HepG2 (cell line): ENCODE data around the gene RFX6. TPM values are rescaled to one million over a fixed set of nuclear protein-coding genes. Genes with fewer than 3 reads are reported as not detected.
A peak's percentile ranks its signal among the peaks of the same experiment; 100 is the strongest.

ENCODE experiments used
- ATAC-seq: fragments of 200-7000 bp; cut with Tn5 transposase; 3 replicates; pipeline ENCODE4 v1.9.1; 2020; ENCODE audit warnings: mild to moderate bottlenecking, moderate library complexity
- BruUV-seq: library from RNA; stranded (reverse); fragments of 400-500 nt; replicated peaks from 2 replicates; lab custom pipeline; 2021; lab: Mats Ljungman, UMichigan
- CTCF ChIA-PET: fragments of 300-600 bp; formaldehyde crosslinking; extraction: SDS; loops from one replicate; lab custom pipeline; 2021; ENCODE audit warnings: low total read pairs, inconsistent platforms, low intra/inter-chr PET ratio; lab: Yijun Ruan, JAX
- POLR2A ChIA-PET: fragments of 350-600 bp; sonication (Branson Sonifier 250); formaldehyde crosslinking; loops from one replicate; lab custom pipeline; 2020; ENCODE audit warnings: antibody characterized with exemption, inconsistent platforms; lab: Yijun Ruan, JAX
- DNase-seq: peaks from one replicate; pipeline ENCODE4 v3.0.0-alpha.2; 2015; ENCODE audit warnings: low spot score
- FAIRE-seq: peaks from 3 replicates; lab custom pipeline; 2011; peaks lifted over from hg19 to GRCh38; lab: Jason Lieb, UNC
- H2AFZ ChIP-seq: one replicate; pipeline ENCODE4 v1.6.1; 2011; ENCODE audit warnings: low read length, inconsistent platforms
- H3K27ac ChIP-seq: fragments of 300-600 bp; 3 replicates; pipeline ENCODE4 v1.8.0; 2011; ENCODE audit warnings: mixed run types, mild to moderate bottlenecking, mixed read lengths, low read length, inconsistent platforms; ENCODE audit not compliant: insufficient read depth; ENCODE audit errors: extremely low read length
- H3K27me3 ChIP-seq, 2 experiments: fragments of 200-600 bp in 1 of 2; 2 replicates in 1 of 2; 3 replicates in 1 of 2; pipeline versions ENCODE4 v1.6.0 to v1.8.0; 2011; ENCODE audit warnings: low read length in 2 of 2, mild to moderate bottlenecking in 2 of 2, moderate library complexity in 2 of 2, inconsistent platforms in 1 of 2; ENCODE audit not compliant: insufficient read depth in 2 of 2, control insufficient read depth in 1 of 2
- H3K36me3 ChIP-seq, 2 experiments: fragments of 200-600 bp in 1 of 2; replicated peaks in 1 of 2; 2 replicates in 1 of 2; 3 replicates in 1 of 2; pipeline versions ENCODE4 v1.5.1 to v1.8.0; 2011; ENCODE audit warnings: low read length in 2 of 2, inconsistent platforms in 1 of 2; ENCODE audit not compliant: insufficient read depth in 2 of 2, control insufficient read depth in 1 of 2
- H3K4me1 ChIP-seq: 2 replicates; pipeline ENCODE4 v1.5.1; 2012; ENCODE audit warnings: low read length, inconsistent platforms; ENCODE audit not compliant: insufficient read depth
- H3K4me2 ChIP-seq: 2 replicates; pipeline ENCODE4 v1.6.0; 2011; ENCODE audit warnings: low read depth, low read length, inconsistent platforms
- H3K4me3 ChIP-seq, 3 experiments: fragments of 200-600 bp in 1 of 3; sonication (generic), shearing (Covaris generic) in 1 of 3; replicated peaks in 1 of 3; 2 replicates each; pipeline ENCODE4 v1.5.1; 2011 to 2016; ENCODE audit warnings: low read length in 3 of 3, inconsistent platforms in 2 of 3, low read depth in 2 of 3, mild to moderate bottlenecking in 2 of 3, control low read depth in 1 of 3, mixed read lengths in 1 of 3; ENCODE audit not compliant: insufficient read depth in 1 of 3
- H3K79me2 ChIP-seq: one replicate; pipeline ENCODE4 v1.6.1; 2011; ENCODE audit warnings: low read length, inconsistent platforms; ENCODE audit not compliant: insufficient read depth
- H3K9ac ChIP-seq: 2 replicates; pipeline ENCODE4 v1.6.0; 2011; ENCODE audit warnings: mild to moderate bottlenecking, low read depth, low read length, inconsistent platforms; ENCODE audit not compliant: insufficient read depth
- H3K9me3 ChIP-seq: 2 replicates; pipeline ENCODE4 v1.5.1; 2012; ENCODE audit warnings: mild to moderate bottlenecking, low read length
- H4K20me1 ChIP-seq: 2 replicates; pipeline ENCODE4 v1.6.0; 2011; ENCODE audit warnings: inconsistent platforms, mild to moderate bottlenecking, low read length, moderate library complexity; ENCODE audit not compliant: insufficient read depth
- GATAD1 ChIP-seq: IDR thresholded peaks from 2 replicates; pipeline ENCODE4 v1.6.1; 2016; ENCODE audit warnings: missing genetic modification reagents, missing compliant biosample characterization
- GZF1 ChIP-seq: sonication (generic); formaldehyde crosslinking; IDR thresholded peaks from 2 replicates; pipeline ENCODE4 v1.5.1; 2020; ENCODE audit warnings: mild to moderate bottlenecking, missing genetic modification reagents
- HOXA9 ChIP-seq: sonication (generic); formaldehyde crosslinking; IDR thresholded peaks from 2 replicates; pipeline ENCODE4 v1.8.1; 2022; ENCODE audit warnings: missing genetic modification reagents, mild to moderate bottlenecking, moderate library complexity, borderline replicate concordance
- MAFF ChIP-seq: IDR thresholded peaks from 2 replicates; pipeline ENCODE4 v1.6.1; 2011; ENCODE audit warnings: low read depth, low read length, improper control_type of control experiment
- MAFK ChIP-seq, 2 experiments: IDR thresholded peaks in 1 of 2; conservative IDR thresholded peaks in 1 of 2; 2 replicates each; pipeline ENCODE4 v1.6.1; 2011; ENCODE audit warnings: improper control_type of control experiment in 2 of 2, low read length in 2 of 2
- MNT ChIP-seq: fragments of 450-650 bp; IDR thresholded peaks from 2 replicates; pipeline ENCODE4 v1.6.1; 2016
- NFE2 ChIP-seq: sonication (generic); formaldehyde crosslinking; IDR thresholded peaks from 2 replicates; pipeline ENCODE4 v1.4.0; 2020; ENCODE audit warnings: missing genetic modification reagents
- NFE2L2 ChIP-seq: fragments of 150-350 bp; IDR thresholded peaks from 2 replicates; pipeline ENCODE4 v1.6.1; 2014; ENCODE audit warnings: low read length
- RFX5 ChIP-seq: IDR thresholded peaks from 2 replicates; pipeline ENCODE4 v1.6.1; 2011; ENCODE audit warnings: low read depth, low read length, improper control_type of control experiment
- ZMAT3 ChIP-seq: sonication (generic); formaldehyde crosslinking; conservative IDR thresholded peaks from 2 replicates; pipeline ENCODE4 v1.7.0; 2021; ENCODE audit warnings: missing genetic modification reagents
- ZNF350 ChIP-seq: sonication (generic); formaldehyde crosslinking; IDR thresholded peaks from 2 replicates; pipeline ENCODE4 v1.4.0; 2020; ENCODE audit warnings: mild to moderate bottlenecking, low read depth, missing genetic modification reagents, borderline replicate concordance
- ZNF652 ChIP-seq: IDR thresholded peaks from 2 replicates; pipeline ENCODE4 v1.6.1; 2016; ENCODE audit warnings: low read depth, borderline replicate concordance
- ZNF878 ChIP-seq: sonication (generic); formaldehyde crosslinking; IDR thresholded peaks from 2 replicates; pipeline ENCODE4 v1.8.1; 2023; ENCODE audit warnings: mild to moderate bottlenecking, missing genetic modification reagents, moderate library complexity
- WGBS: methylation state at CpG from one replicate; pipeline ENCODE4 v1.1.6; 2017; ENCODE audit warnings: low lambda C conversion rate; 5-methylcytosine and 5-hydroxymethylcytosine counted together
- in situ Hi-C: cut with HindIII; loops from 2 replicates; pipeline ENCODE4 v1.10.0; 2017; ENCODE audit warnings: low pct_unique_long_range_greater_than_20kb; ENCODE audit not compliant: extremely low pct_ligation_motif_present
- intact Hi-C: fragments of 100-400 bp; cut with micrococcal nuclease; formaldehyde crosslinking; loops from one replicate; pipeline ENCODE4 v1.10.0; 2022; ENCODE audit not compliant: unreplicated experiment
- polyA plus RNA-seq, 8 experiments: library from polyadenylated mRNA; depleted of rRNA in 3 of 8; stranded (reverse) in 7 of 8; unstranded in 1 of 8; fragments of >200 nt; fragmentation: Illumina TruSeq in 4 of 8; extraction: Trizol in 4 of 8; gene quantifications; 2 replicates each; pipeline versions ENCODE4 v1.2.1 to v1.2.3, GENCODE V29; 2011 to 2016; ENCODE audit warnings: low read depth in 4 of 8, missing spikeins in 1 of 8, mixed read lengths in 1 of 8; ENCODE audit not compliant: insufficient read depth in 1 of 8
- total RNA-seq, 5 experiments: library from RNA; depleted of rRNA; stranded (reverse); fragments of >200 nt; fragmentation: Illumina TruSeq; extraction: Trizol; gene quantifications; 2 replicates each; pipeline ENCODE4 v1.2.3, GENCODE V29; 2016; ENCODE audit warnings: low read depth in 1 of 5
- TF ChIP-seq, protein P1 (sequence below): sonication (generic); formaldehyde crosslinking; IDR thresholded peaks from 2 replicates; pipeline ENCODE4 v1.9.0; 2021; ENCODE audit warnings: missing genetic modification reagents, mild to moderate bottlenecking, borderline replicate concordance
- TF ChIP-seq, protein P2 (sequence below): sonication (generic); formaldehyde crosslinking; conservative IDR thresholded peaks from 2 replicates; pipeline ENCODE4 v1.8.1; 2023; ENCODE audit warnings: missing genetic modification reagents

Gene RFX6
- total and polyA plus RNA-seq, 2 of the 13 experiments (the other 11 are each of a cell fraction or from before 2014, with no cell fraction given) = 0.04 TPM; not detected in 1

- TF ChIP-seq MNT (no peak), NFE2 (CRISPR knock-in tag) (peak; percentile 64; the same call in 1 of the 2 replicates), MAFK (conservative IDR thresholded peaks at IDR 0.05 in 1 of 2, IDR thresholded peaks at IDR 0.05 in 1 of 2; ENCODE audit: low read length in 2 of 2) (peak; percentile 83 to 93), NFE2L2 (peak; percentile 97), MAFF (peak; percentile 85; the same call in 1 of the 2 replicates)
- TF ChIP-seq, all 625 proteins: peak for 4
- ATAC-seq = no peak
- intact Hi-C loops = no loop called here
- no peak for DNase-seq
- POLR2A ChIA-PET = no interaction called here
- H3K9me3 ChIP-seq = no peaks in the 10 kb centered on the region
- H3K36me3 ChIP-seq = no peaks in the 10 kb centered on the region
- no peak overlapping the region for H3K4me3 ChIP-seq
- no peak overlapping the region for H3K27ac ChIP-seq
- H3K27me3 ChIP-seq = no peaks in the 10 kb centered on the region
- WGBS = 67% methylated on average over 3 of the region's 3 CpGs
- H3K79me2 ChIP-seq = no peaks in the 10 kb centered on the region
- in situ Hi-C loops = no loop called here
- H3K4me1 ChIP-seq = no peaks in the 10 kb centered on the region
- CTCF ChIA-PET = no interaction called here
- no peaks in the 10 kb centered on the region for H4K20me1 ChIP-seq
- H3K9ac ChIP-seq = no peak overlapping the region
- no peak overlapping the region for H3K4me2 ChIP-seq
- BruUV-seq = no TSS peak
- FAIRE-seq = no peak
- no peak overlapping the region for H2AFZ ChIP-seq
Measured at GRCh38 chr6:116866281-116866871, 10.7 kb upstream of the RFX6 start.

- H2AFZ ChIP-seq = no peak overlapping the region
- FAIRE-seq (no peak), ATAC-seq (no peak), DNase-seq (no peak)
- intact Hi-C loops = no loop called here
- H4K20me1 ChIP-seq = no peaks in the 10 kb centered on the region
- H3K27ac ChIP-seq = no peak overlapping the region
- H3K36me3 ChIP-seq = no peaks in the 10 kb centered on the region
- peaks cover 15 to 28% of the 10 kb centered on the region in 2 experiments for H3K27me3 ChIP-seq
- WGBS = 44% methylated on average over 4 of the region's 4 CpGs
- peaks cover 13% of the 10 kb centered on the region for H3K4me1 ChIP-seq
- H3K4me2 ChIP-seq = no peak overlapping the region
- BruUV-seq = no TSS peak
- H3K79me2 ChIP-seq = no peaks in the 10 kb centered on the region
- H3K9ac ChIP-seq = no peak overlapping the region
- H3K4me3 ChIP-seq = no peak overlapping the region
- CTCF ChIA-PET = no interaction called here
- POLR2A ChIA-PET = no interaction called here
- H3K9me3 ChIP-seq = no peaks in the 10 kb centered on the region
- in situ Hi-C loops = loop anchor here (10.0 kb wide), 1 partner anchor 322 kb away; no protein-coding TSS in a partner anchor
- TF ChIP-seq GATAD1 (CRISPR knock-in tag) (no peak), GZF1 (CRISPR knock-in tag) (no peak), ZMAT3 (CRISPR knock-in tag) (no peak), ZNF878 (CRISPR knock-in tag) (no peak), HOXA9 (CRISPR knock-in tag) (no peak), ZNF652 (CRISPR knock-in tag) (no peak), ZNF350 (CRISPR knock-in tag) (no peak), RFX5 (no peak)
- TF ChIP-seq, protein P1, sequence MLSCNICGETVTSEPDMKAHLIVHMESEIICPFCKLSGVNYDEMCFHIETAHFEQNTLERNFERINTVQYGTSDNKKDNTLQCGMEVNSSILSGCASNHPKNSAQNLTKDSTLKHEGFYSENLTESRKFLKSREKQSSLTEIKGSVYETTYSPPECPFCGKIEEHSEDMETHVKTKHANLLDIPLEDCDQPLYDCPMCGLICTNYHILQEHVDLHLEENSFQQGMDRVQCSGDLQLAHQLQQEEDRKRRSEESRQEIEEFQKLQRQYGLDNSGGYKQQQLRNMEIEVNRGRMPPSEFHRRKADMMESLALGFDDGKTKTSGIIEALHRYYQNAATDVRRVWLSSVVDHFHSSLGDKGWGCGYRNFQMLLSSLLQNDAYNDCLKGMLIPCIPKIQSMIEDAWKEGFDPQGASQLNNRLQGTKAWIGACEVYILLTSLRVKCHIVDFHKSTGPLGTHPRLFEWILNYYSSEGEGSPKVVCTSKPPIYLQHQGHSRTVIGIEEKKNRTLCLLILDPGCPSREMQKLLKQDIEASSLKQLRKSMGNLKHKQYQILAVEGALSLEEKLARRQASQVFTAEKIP (CRISPR knock-in tag) = no peak
- TF ChIP-seq, protein P2, sequence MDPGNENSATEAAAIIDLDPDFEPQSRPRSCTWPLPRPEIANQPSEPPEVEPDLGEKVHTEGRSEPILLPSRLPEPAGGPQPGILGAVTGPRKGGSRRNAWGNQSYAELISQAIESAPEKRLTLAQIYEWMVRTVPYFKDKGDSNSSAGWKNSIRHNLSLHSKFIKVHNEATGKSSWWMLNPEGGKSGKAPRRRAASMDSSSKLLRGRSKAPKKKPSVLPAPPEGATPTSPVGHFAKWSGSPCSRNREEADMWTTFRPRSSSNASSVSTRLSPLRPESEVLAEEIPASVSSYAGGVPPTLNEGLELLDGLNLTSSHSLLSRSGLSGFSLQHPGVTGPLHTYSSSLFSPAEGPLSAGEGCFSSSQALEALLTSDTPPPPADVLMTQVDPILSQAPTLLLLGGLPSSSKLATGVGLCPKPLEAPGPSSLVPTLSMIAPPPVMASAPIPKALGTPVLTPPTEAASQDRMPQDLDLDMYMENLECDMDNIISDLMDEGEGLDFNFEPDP = no peak
Measured at GRCh38 chr6:116872771-116873170, 4.3 kb upstream of the RFX6 start.
